Type B pancreatic cell (in vitro differentiated cells): ENCODE results near the gene TFIP11. TPM values are rescaled to one million over a fixed set of nuclear protein-coding genes. Genes with fewer than 3 reads are reported as not detected.
"Not testable (repeated sequence)": the region's sequence is repeated elsewhere in the genome, so short reads cannot be mapped to it uniquely, and the experiment has no call there.

Experiments
- DNase-seq: peaks from one replicate; pipeline ENCODE4 v3.0.0; 2021; ENCODE audit warnings: mixed read lengths; ENCODE audit not compliant: unreplicated experiment; ENCODE audit errors: extremely low spot score
- H3K27ac Mint-ChIP-seq: 2 replicates; pipeline ENCODE4 v1.8.0; 2021; ENCODE audit warnings: mild to moderate bottlenecking, mixed read lengths
- H3K27me3 Mint-ChIP-seq: 2 replicates; pipeline ENCODE4 v1.8.0; 2021; ENCODE audit warnings: mixed read lengths
- H3K36me3 Mint-ChIP-seq: 2 replicates; pipeline ENCODE4 v1.8.0; 2021; ENCODE audit warnings: mixed read lengths
- H3K4me1 Mint-ChIP-seq: one replicate; pipeline ENCODE4 v1.8.0; 2021; ENCODE audit warnings: mixed read lengths; ENCODE audit not compliant: unreplicated experiment
- H3K4me3 Mint-ChIP-seq: 2 replicates; pipeline ENCODE4 v1.8.0; 2021; ENCODE audit warnings: mild to moderate bottlenecking, mixed read lengths
- H3K9me3 Mint-ChIP-seq: 2 replicates; pipeline ENCODE4 v1.8.0; 2021; ENCODE audit warnings: mixed read lengths
- CTCF ChIP-seq: fragments of 200-600 bp; sonication (generic); conservative IDR thresholded peaks from 2 replicates; pipeline ENCODE4 v1.5.0; 2021; ENCODE audit warnings: antibody characterized with exemption, mild to moderate bottlenecking
- total RNA-seq: library from RNA; stranded (reverse); gene quantifications from 2 replicates; pipeline ENCODE4 v1.2.1, GENCODE V29; 2021; ENCODE audit warnings: low replicate concordance

The TFIP11 gene
- total RNA-seq, 1 donor from 2014 or later = 32.7 TPM

DNA sequence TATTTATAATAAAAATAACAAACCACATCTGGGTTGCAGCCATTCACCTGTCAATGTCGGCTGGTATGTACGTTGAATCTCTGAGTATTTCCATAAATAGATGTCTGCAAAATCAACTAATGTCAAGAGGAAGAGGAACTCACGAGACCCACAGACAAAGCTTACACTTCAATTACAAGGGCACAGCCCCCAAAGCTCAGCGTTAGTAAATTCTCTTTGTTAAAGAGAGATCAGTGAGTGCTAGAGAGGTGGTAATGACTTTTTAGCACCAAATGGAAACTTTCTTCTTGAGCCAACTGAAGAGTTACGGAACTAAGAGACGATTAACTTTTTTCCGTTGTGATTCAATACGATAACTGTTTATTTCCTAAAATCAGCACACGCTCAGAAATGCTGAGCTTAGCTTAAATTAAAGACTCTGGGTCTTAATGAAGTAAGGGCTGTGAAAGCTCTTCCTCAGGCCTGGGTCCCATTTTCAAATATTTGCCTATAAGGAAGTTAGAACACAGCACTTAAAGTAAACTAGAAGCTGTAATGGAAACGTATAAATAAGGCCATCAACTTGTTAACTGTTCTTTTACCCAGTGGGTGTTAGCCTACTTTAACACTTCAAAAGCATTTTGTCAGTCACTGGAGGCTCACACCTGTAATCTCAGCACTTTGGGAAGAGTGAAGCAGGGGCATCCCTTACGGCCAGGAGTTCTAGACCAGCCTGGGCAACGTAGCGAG, 22.8 kb upstream of the TFIP11 start:
- Mint-ChIP-seq H3K4me3 (no peak overlapping the region), H3K36me3 (no peaks in the 10 kb centered on the region), H3K27ac (no peak overlapping the region), H3K9me3 (no peaks in the 10 kb centered on the region), H3K4me1 (no peaks in the 10 kb centered on the region), H3K27me3 (no peaks in the 10 kb centered on the region)
- no peak for TF ChIP-seq CTCF
- DNase-seq = no peak

- no peaks in the 10 kb centered on the region for H3K4me1 Mint-ChIP-seq
- H3K27me3 Mint-ChIP-seq = no peaks in the 10 kb centered on the region
- no peak for TF ChIP-seq CTCF
- no peaks in the 10 kb centered on the region for H3K36me3 Mint-ChIP-seq
- no peak overlapping the region for H3K27ac Mint-ChIP-seq
- DNase-seq = no peak
- H3K4me3 Mint-ChIP-seq = no peak overlapping the region
- H3K9me3 Mint-ChIP-seq = no peaks in the 10 kb centered on the region
Observed at GRCh38 chr22:26534171-26534855, 22.0 kb upstream of the TFIP11 start.

DNA sequence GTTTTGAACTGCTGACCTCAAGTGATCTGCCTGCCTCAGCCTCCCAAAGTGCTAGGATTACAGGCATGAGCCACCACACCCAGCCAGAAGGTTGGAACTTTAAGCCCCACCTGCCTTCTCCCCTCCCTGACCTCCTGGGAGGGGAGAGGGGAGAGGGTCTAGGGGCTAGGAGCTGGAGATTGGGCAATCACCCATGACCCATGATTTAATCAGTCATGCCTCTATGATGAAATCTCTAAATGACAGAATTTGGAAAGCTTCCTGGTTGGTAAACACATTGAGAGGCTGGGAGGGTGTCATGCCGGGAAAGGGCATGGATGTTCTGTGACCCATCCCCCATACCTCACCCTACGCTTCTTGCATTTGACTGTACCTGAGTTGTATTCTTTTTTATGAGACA, 17.1 kb upstream of the TFIP11 start:
- DNase-seq = no peak
- Mint-ChIP-seq H3K27me3 (no peaks in the 10 kb centered on the region), H3K4me3 (no peak overlapping the region), H3K36me3 (no peaks in the 10 kb centered on the region), H3K9me3 (no peaks in the 10 kb centered on the region), H3K4me1 (no peaks in the 10 kb centered on the region), H3K27ac (no peak overlapping the region)
- no peak for TF ChIP-seq CTCF

DNA sequence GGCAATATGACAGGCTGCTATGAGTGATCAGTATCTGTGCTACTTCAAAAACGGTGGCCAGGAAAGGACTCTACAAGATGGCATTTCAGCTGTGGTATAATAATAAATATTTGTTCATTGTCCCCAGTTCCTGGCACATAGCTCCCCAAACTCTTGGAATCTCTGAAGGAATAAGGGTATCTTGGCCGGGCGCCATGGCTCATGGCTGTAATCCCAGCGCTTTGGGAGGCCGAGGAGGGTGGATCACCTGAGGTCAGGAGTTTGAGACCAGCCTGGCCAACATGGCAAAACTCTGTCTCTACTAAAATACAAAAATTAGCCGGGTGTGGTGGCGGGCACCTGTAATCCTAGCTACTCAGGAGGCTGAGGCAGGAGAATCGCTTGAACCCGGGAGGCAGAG, 16.2 kb upstream of the TFIP11 start:
- not testable (repeated sequence) for H3K27me3 Mint-ChIP-seq, DNase-seq, H3K36me3 Mint-ChIP-seq, H3K4me3 Mint-ChIP-seq, H3K4me1 Mint-ChIP-seq, H3K9me3 Mint-ChIP-seq, H3K27ac Mint-ChIP-seq

GRCh38 chr22:26527574-26528465, 15.5 kb upstream of the TFIP11 start:
- no peak overlapping the region for H3K27ac Mint-ChIP-seq
- no peak overlapping the region for H3K4me3 Mint-ChIP-seq
- TF ChIP-seq CTCF = no peak
- no peaks in the 10 kb centered on the region for H3K27me3 Mint-ChIP-seq
- H3K9me3 Mint-ChIP-seq = no peaks in the 10 kb centered on the region
- no peak for DNase-seq
- H3K4me1 Mint-ChIP-seq = no peaks in the 10 kb centered on the region
- no peaks in the 10 kb centered on the region for H3K36me3 Mint-ChIP-seq
